IMR-90 (cell line): ENCODE measurements around the gene BCAS1. TPM values are rescaled to one million over a fixed set of nuclear protein-coding genes. Genes with fewer than 3 reads are reported as not detected.

Source experiments
- ATAC-seq: fragments of 200-7000 bp; cut with Tn5 transposase; 2 replicates; pipeline ENCODE4 v1.9.1; 2020; ENCODE audit warnings: low read depth, mild to moderate bottlenecking, moderate library complexity
- BruUV-seq: library from RNA; stranded (reverse); fragments of 400-500 nt; replicated peaks from 2 replicates; lab custom pipeline; 2021; lab: Mats Ljungman, UMichigan
- CTCF ChIA-PET: fragments of 300-600 bp; formaldehyde crosslinking; extraction: SDS; loops from one replicate; lab custom pipeline; 2021; ENCODE audit warnings: antibody characterized with exemption; lab: Yijun Ruan, JAX
- POLR2A ChIA-PET: fragments of 300-600 bp; sonication (Branson Sonifier 250); formaldehyde crosslinking; loops from one replicate; lab custom pipeline; 2022; ENCODE audit warnings: antibody characterized with exemption; ENCODE audit not compliant: unreplicated experiment; lab: Charles Lee
- DNase-seq: peaks from one replicate; pipeline ENCODE4 v3.0.0; 2013
- H2AFZ ChIP-seq: replicated peaks from 2 replicates; pipeline ENCODE3; 2013; ENCODE audit warnings: low read length, mild to moderate bottlenecking; ENCODE audit not compliant: poor library complexity
- H2AK5ac ChIP-seq: 2 replicates; pipeline ENCODE4 v1.6.1; 2013; ENCODE audit warnings: low read depth, low read length, inconsistent platforms
- H2AK9ac ChIP-seq: replicated peaks from 2 replicates; pipeline ENCODE3; 2013; ENCODE audit warnings: mild to moderate bottlenecking, low read depth, low read length, moderate library complexity; ENCODE audit not compliant: poor library complexity
- H2BK120ac ChIP-seq: 2 replicates; pipeline ENCODE4 v1.6.1; 2013; ENCODE audit warnings: low read depth, low read length, inconsistent platforms
- H2BK15ac ChIP-seq: 3 replicates; pipeline ENCODE4 v1.6.1; 2013; ENCODE audit warnings: low read depth, low read length, inconsistent platforms
- H2BK20ac ChIP-seq: 2 replicates; pipeline ENCODE4 v1.6.1; 2013; ENCODE audit warnings: low read depth, mild to moderate bottlenecking, inconsistent platforms, low read length, moderate library complexity
- H2BK5ac ChIP-seq: 2 replicates; pipeline ENCODE4 v1.6.1; 2013; ENCODE audit warnings: mild to moderate bottlenecking, low read depth, low read length, inconsistent platforms; ENCODE audit not compliant: poor library complexity, severe bottlenecking
- H3K14ac ChIP-seq: replicated peaks from 2 replicates; pipeline ENCODE4 v1.6.1; 2013; ENCODE audit warnings: low read depth, low read length, inconsistent platforms
- H3K18ac ChIP-seq: 2 replicates; pipeline ENCODE4 v1.6.1; 2013; ENCODE audit warnings: low read depth, low read length, control low read depth
- H3K23ac ChIP-seq: 2 replicates; pipeline ENCODE4 v1.6.1; 2013; ENCODE audit warnings: low read depth, low read length, inconsistent platforms
- H3K27ac ChIP-seq: 2 replicates; pipeline ENCODE4 v1.5.1; 2013; ENCODE audit warnings: mild to moderate bottlenecking, control low read depth, low read length; ENCODE audit not compliant: insufficient read depth
- H3K27me3 ChIP-seq: 2 replicates; pipeline ENCODE4 v1.6.1; 2013; ENCODE audit warnings: low read length; ENCODE audit not compliant: control insufficient read depth, insufficient read depth
- H3K36me3 ChIP-seq: 2 replicates; pipeline ENCODE4 v1.6.1; 2013; ENCODE audit warnings: low read length, mixed read lengths; ENCODE audit not compliant: control insufficient read depth, insufficient read depth
- H3K4ac ChIP-seq: 2 replicates; pipeline ENCODE4 v1.6.1; 2013; ENCODE audit warnings: low read depth, low read length, inconsistent platforms
- H3K4me1 ChIP-seq: 2 replicates; pipeline ENCODE4 v1.6.1; 2013; ENCODE audit warnings: low read length, mixed read lengths; ENCODE audit not compliant: control insufficient read depth, insufficient read depth
- H3K4me2 ChIP-seq: 2 replicates; pipeline ENCODE4 v1.6.1; 2013; ENCODE audit warnings: low read depth, mild to moderate bottlenecking, control low read depth, low read length, moderate library complexity
- H3K4me3 ChIP-seq: 2 replicates; pipeline ENCODE4 v1.5.1; 2013; ENCODE audit warnings: low read depth, mild to moderate bottlenecking, control low read depth, low read length, moderate library complexity; ENCODE audit not compliant: insufficient read depth
- H3K56ac ChIP-seq: 2 replicates; pipeline ENCODE4 v1.6.1; 2013; ENCODE audit warnings: low read length, inconsistent platforms; ENCODE audit not compliant: insufficient read depth; ENCODE audit errors: extremely low read depth
- H3K79me1 ChIP-seq, 2 experiments: 2 replicates each; pipeline ENCODE4 v1.6.1; 2013; ENCODE audit warnings: low read length in 2 of 2, inconsistent platforms in 1 of 2, low read depth in 1 of 2
- H3K9ac ChIP-seq: 2 replicates; pipeline ENCODE4 v1.6.1; 2013; ENCODE audit warnings: low read depth, low read length, control low read depth
- H3K9me1 ChIP-seq: 2 replicates; pipeline ENCODE4 v1.6.1; 2013; ENCODE audit warnings: low read length, inconsistent platforms; ENCODE audit not compliant: insufficient read depth
- H3K9me3 ChIP-seq: 2 replicates; pipeline ENCODE4 v1.6.1; 2013; ENCODE audit warnings: low read length; ENCODE audit not compliant: control insufficient read depth, insufficient read depth
- H4K20me1 ChIP-seq: 2 replicates; pipeline ENCODE4 v1.6.1; 2013; ENCODE audit warnings: low read length, inconsistent platforms; ENCODE audit not compliant: insufficient read depth
- H4K5ac ChIP-seq: 2 replicates; pipeline ENCODE4 v1.6.1; 2013; ENCODE audit warnings: mild to moderate bottlenecking, low read depth, low read length, control low read depth
- H4K8ac ChIP-seq, 2 experiments: 2 replicates each; pipeline ENCODE4 v1.6.1; 2013; ENCODE audit warnings: low read depth in 2 of 2, low read length in 2 of 2, control low read depth in 1 of 2, inconsistent platforms in 1 of 2
- H4K91ac ChIP-seq: 2 replicates; pipeline ENCODE4 v1.6.1; 2013; ENCODE audit warnings: low read depth, low read length, inconsistent platforms; ENCODE audit not compliant: insufficient read depth
- RAD21 ChIP-seq: IDR thresholded peaks from 2 replicates; pipeline ENCODE4 v1.6.1; 2012; ENCODE audit warnings: low read length, improper control_type of control experiment
- RFX5 ChIP-seq: IDR thresholded peaks from 2 replicates; pipeline ENCODE4 v1.8.0; 2012; ENCODE audit warnings: low read depth, mild to moderate bottlenecking, low read length, moderate library complexity
- WGBS, 2 experiments: methylation state at CpG; one replicate each; pipeline versions ENCODE4 v1.1.5 to v1.1.7; 2013; ENCODE audit warnings: missing lambda C conversion rate in 2 of 2; ENCODE audit not compliant: insufficient read length in 1 of 2; ENCODE audit errors: extremely low coverage in 2 of 2; 5-methylcytosine and 5-hydroxymethylcytosine counted together
- dilution Hi-C: fragments of 300-500 bp; cut with HindIII; formaldehyde crosslinking; loops from one replicate; pipeline ENCODE4 v1.14.3; 2018; ENCODE audit warnings: low sequenced_read_pairs; ENCODE audit not compliant: unreplicated experiment
- in situ Hi-C: fragments of 300-500 bp; cut with MboI; formaldehyde crosslinking; loops from 3 replicates; pipeline ENCODE4 v1.14.3; 2019; ENCODE audit warnings: low sequenced_read_pairs, inconsistent platforms, mixed read lengths
- intact Hi-C: fragments of 100-400 bp; cut with micrococcal nuclease; formaldehyde crosslinking; loops from 2 replicates; pipeline ENCODE4 v1.10.0; 2022
- polyA plus RNA-seq, 3 experiments: library from polyadenylated mRNA; depleted of rRNA; stranded (reverse); fragments of >200 nt; gene quantifications; 2 replicates each; pipeline ENCODE4 v1.2.3, GENCODE V29; 2012; ENCODE audit warnings: low replicate concordance in 1 of 3
- total RNA-seq: library from RNA; depleted of rRNA; stranded (reverse); fragments of >200 nt; gene quantifications from 2 replicates; pipeline ENCODE4 v1.2.3, GENCODE V29; 2012
- TF ChIP-seq, protein P1 (sequence below): conservative IDR thresholded peaks from 2 replicates; pipeline ENCODE4 v1.5.1; 2012; ENCODE audit warnings: mild to moderate bottlenecking, low read depth, low read length, improper control_type of control experiment

Gene BCAS1
- total and polyA plus RNA-seq, 2 of the 4 experiments (the other 2 are of a cell fraction) = under 0.01 TPM; not detected in 1

- Histone ChIP-seq H3K23ac (no peak overlapping the region), H3K27me3 (no peaks in the 10 kb centered on the region), H3K4ac (no peak overlapping the region), H3K9me3 (no peaks in the 10 kb centered on the region), H3K4me2 (no peak overlapping the region), H3K4me3 (no peak overlapping the region), H3K36me3 (no peaks in the 10 kb centered on the region), H3K9me1 (no peaks in the 10 kb centered on the region), H4K5ac (no peak overlapping the region), H3K79me1 (no peaks in the 10 kb centered on the region), H4K91ac (no peak overlapping the region), H4K8ac (no peak overlapping the region), H2BK5ac (no peak overlapping the region), H2AK9ac (no peak overlapping the region), H2BK120ac (no peak overlapping the region), H4K20me1 (no peaks in the 10 kb centered on the region), H3K56ac (no peak overlapping the region), H3K14ac (no peak overlapping the region), H3K9ac (no peak overlapping the region), H2AK5ac (no peak overlapping the region), H2BK20ac (no peak overlapping the region), H2BK15ac (no peak overlapping the region), H3K4me1 (no peaks in the 10 kb centered on the region), H2AFZ (no peak overlapping the region), H3K18ac (no peak overlapping the region), H3K27ac (no peak overlapping the region)
- in situ Hi-C loops (no loop called here), dilution Hi-C loops (no loop called here), intact Hi-C loops (no loop called here)
- no TSS peak for BruUV-seq
- no CpG with 5 or more reads among the region's 2 CpGs for WGBS, 2 experiments
- POLR2A ChIA-PET = no interaction called here
- CTCF ChIA-PET = no interaction called here
- TF ChIP-seq RFX5 = no peak
- TF ChIP-seq, protein P1, sequence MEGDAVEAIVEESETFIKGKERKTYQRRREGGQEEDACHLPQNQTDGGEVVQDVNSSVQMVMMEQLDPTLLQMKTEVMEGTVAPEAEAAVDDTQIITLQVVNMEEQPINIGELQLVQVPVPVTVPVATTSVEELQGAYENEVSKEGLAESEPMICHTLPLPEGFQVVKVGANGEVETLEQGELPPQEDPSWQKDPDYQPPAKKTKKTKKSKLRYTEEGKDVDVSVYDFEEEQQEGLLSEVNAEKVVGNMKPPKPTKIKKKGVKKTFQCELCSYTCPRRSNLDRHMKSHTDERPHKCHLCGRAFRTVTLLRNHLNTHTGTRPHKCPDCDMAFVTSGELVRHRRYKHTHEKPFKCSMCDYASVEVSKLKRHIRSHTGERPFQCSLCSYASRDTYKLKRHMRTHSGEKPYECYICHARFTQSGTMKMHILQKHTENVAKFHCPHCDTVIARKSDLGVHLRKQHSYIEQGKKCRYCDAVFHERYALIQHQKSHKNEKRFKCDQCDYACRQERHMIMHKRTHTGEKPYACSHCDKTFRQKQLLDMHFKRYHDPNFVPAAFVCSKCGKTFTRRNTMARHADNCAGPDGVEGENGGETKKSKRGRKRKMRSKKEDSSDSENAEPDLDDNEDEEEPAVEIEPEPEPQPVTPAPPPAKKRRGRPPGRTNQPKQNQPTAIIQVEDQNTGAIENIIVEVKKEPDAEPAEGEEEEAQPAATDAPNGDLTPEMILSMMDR = no peak
- no peak for TF ChIP-seq RAD21
- DNase-seq = no peak
- ATAC-seq = no peak
Observed at GRCh38 chr20:54000914-54001313, 69.5 kb downstream of the BCAS1 start.
